ENCODE measurements around the gene INPP4B.

DNA sequence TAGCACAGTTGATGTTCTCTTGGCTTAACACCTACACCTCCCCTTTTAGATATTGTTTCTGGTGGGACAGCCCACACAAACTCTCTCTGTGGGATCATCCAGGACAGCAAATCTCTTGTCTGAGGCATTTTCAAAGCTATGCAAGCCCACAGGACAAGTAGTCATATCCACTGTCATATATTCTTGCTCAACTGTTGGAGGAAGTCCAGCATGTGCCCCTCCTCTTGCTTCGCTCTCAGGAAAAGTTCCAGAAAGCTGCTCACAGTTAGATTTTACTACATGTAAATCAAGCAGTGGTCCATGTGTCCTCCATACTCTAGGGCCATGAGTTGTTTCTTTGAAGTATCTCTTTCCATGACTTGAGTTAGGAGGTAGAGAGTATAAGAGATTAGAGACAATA, 260.7 kb downstream of the INPP4B start:
- no peak for TF ChIP-seq POLR2A (IDR thresholded peaks at IDR 0.05; ENCODE audit: low read depth, low read length)
- TF ChIP-seq, protein P1, sequence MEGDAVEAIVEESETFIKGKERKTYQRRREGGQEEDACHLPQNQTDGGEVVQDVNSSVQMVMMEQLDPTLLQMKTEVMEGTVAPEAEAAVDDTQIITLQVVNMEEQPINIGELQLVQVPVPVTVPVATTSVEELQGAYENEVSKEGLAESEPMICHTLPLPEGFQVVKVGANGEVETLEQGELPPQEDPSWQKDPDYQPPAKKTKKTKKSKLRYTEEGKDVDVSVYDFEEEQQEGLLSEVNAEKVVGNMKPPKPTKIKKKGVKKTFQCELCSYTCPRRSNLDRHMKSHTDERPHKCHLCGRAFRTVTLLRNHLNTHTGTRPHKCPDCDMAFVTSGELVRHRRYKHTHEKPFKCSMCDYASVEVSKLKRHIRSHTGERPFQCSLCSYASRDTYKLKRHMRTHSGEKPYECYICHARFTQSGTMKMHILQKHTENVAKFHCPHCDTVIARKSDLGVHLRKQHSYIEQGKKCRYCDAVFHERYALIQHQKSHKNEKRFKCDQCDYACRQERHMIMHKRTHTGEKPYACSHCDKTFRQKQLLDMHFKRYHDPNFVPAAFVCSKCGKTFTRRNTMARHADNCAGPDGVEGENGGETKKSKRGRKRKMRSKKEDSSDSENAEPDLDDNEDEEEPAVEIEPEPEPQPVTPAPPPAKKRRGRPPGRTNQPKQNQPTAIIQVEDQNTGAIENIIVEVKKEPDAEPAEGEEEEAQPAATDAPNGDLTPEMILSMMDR (conservative IDR thresholded peaks at IDR 0.05; ENCODE audit: low read depth, low read length), result no peak
- TF ChIP-seq RFX5 (IDR thresholded peaks at IDR 0.05; ENCODE audit: low read depth, low read length), result no peak
- TF ChIP-seq RAD21 (IDR thresholded peaks at IDR 0.05; ENCODE audit: low read length), result no peak
- TF ChIP-seq SMC3 (IDR thresholded peaks at IDR 0.05; ENCODE audit: low read depth, low read length), result no peak
